Measurements from ENCODE around the gene CDC45.
"Not testable (repeated sequence)": the region's sequence is repeated elsewhere in the genome, so short reads cannot be mapped to it uniquely, and the experiment has no call there.

Gene CDC45

GRCh38 chr22:19479355-19480172 lies at the start of gene CDC45:
Gene CDC45 (plus strand): TSS chr22:19479920. CDS start chr22:19479969, 49 bp downstream.
- DNase-seq: peak; percentile 92 to 98 (median 94)

DNA sequence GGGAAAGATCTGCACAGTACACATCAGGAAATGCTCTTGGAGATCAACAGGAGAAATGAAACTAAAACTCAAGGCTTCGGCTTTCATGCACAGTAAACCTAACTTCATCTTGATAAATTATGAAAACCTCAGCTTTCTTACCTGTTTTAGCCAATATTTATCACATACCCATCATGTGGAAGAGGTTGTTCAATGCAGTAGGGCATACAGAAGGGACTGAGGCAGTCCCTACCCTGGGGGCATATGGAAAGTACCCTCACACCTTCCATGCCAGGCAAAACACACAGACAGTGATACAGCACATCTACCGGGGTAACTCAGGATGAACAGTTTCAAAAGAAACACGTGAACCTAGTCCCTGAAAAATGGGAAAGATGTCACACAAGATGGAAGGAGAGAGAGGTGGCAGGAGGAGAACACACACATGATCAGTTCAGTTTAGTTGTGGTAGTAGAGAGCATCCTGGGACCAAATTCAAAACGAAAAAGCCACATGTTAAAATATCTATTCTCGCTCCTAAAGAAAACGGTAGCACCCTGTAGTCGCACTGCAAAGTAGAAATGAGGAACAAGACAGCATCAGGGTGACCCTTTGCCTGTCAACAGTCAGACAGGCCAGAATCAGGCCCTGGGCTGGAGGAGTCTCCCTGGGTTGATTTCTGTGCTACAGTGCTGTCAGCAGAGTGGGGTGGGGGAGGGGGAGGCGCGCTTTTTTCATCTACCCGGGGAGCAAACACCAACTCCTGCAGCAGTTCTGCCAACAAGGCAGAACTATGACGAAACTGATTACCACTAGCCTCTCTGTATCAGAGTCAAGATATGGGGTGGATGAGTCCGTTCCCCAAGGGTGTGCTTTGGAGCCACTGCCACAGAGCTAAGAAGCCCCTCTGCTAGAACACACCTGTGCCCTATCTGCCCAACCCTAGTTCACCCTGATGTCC lies 49.5 kb upstream of the CDC45 start:
- peak in 2 of 3 experiments; percentile 38 to 40 for DNase-seq

DNA sequence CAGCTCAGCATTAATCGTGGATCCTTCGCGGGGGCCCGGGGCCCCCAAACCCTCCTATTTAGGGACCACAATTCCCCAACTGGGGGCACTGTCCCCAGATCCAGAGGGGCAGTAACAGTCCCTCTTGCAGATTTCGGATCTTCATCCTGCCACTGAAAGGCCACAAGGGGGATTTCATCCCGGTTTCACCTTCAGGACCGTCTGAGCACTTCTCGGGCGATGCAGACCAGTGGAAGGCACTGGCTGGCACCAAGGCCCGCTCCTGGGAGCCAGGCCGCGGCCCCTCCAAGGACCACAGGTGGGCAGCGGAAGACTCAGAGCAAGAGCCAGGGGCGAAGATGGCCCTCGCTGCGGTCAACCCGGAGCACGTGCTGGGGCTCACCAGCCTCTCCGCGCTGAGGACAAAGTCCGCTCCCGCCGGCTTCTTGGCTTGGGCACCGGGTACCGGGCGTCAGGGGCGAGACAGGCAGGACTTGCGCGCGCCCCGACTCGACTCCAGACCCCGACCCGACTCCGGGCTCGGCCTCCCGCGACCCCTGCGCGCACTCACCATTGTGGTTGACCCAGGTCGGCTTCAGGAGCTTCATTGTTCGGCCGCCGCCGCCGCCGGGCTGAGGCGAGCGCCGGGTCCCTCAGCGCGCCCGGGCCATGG lies 48.7 kb upstream of the CDC45 start:
- DNase-seq: peak; percentile 2 to 60 (median 40)

DNA sequence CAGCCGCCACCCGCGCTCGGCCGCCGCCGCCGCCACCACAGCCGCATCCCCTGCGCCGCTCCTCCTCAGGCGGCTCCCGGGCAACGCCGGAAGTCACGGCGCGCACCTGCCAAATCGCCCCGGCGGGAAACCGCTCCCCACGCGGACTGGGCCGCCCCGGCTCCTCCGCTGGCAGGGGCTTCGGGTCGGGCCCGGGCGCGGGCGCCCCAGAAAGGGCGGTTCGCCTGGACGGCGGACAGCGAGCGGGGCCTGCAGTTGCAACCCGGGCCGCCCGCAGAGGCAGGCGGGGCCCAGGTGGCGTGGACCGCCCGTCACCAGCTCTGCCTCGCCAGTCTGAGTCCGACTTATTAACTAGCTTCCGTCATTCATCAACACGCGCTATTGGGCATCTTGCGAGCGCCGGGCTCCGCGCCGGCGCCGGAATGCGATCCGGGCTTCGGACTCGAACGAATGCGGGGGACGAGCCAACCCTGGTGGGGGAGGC lies 48.0 kb upstream of the CDC45 start, which contains the start of gene HIRA:
TSS of gene HIRA (minus strand) at position 85 of the 484 bp plus-strand sequence. CDS start 257 bp downstream, outside the sequence.
- DNase-seq: peak; percentile 71 to 86 (median 85)

GRCh38 chr22:19432133-19432851 lies 47.4 kb upstream of the CDC45 start, which contains the start of gene MRPL40:
Gene MRPL40 (plus strand): TSS chr22:19432545. CDS start chr22:19432555, 10 bp downstream.
- DNase-seq: peak; percentile 82 to 90 (median 84)

DNA sequence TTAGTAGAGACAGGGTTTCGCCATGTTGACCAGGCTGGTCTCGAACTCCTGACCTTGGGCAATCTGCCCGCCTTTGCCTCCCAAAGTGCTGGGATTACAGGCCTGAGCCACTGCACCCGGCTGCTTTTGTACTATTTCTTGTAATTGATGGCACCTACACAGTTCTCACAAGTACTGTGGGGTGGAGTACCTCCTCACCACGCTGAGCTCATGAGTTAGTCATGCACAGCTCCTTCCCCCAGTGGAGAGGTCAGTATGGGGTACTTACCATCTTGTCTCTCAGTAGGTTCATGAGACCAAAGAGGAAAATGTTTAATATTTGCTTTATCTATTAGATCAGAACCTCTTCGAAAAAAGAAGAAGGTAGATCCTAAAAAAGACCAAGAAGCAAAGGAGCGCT lies 45.3 kb upstream of the CDC45 start:
- no peak for DNase-seq

DNA sequence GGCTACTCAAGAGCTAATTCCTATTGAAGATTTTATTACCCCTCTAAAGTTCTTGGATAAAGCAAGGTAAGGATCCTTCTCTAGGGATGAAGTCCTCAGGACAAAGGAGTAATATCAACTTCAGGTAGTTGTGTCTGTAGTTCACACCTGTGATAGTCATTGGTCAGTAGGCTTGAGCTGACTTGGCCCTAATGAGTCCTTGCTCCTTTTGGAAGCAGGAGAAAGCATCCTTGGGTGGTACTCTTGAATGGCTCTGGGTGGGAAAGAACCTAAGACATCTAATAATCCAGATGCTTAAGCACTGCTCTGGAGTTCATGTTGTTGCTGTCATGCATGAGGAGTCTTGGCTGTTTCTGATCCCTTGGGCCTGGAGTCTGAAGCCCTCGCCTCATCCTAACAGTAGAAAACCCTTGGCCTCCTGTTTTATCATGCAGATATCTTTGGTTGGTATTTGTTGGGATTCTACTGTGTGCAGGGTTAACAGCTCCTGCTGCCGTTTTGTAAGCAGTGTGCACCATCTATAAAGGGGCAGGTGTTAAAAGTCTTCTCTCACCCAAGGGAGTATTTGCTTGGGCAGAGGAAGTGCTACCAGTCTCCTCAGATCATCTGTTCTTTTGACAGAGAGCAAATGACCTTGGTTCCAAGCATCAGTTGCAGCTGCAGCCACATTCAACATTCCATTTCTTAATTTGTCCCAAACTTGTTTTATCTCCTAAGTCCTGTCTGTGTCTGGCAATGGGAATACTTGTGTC lies 44.7 kb upstream of the CDC45 start:
- DNase-seq: no peak

- not testable (repeated sequence) for DNase-seq
These were observed 43.1 kb upstream of the CDC45 start for GRCh38 chr22:19436444-19437161.

- peak in 1 of 3 experiments; percentile 66 for DNase-seq
These were observed 41.4 kb upstream of the CDC45 start for GRCh38 chr22:19438298-19438697.

- no peak for DNase-seq
These were observed 39.1 kb upstream of the CDC45 start for GRCh38 chr22:19440411-19441195.

GRCh38 chr22:19442166-19442565 lies 37.6 kb upstream of the CDC45 start:
- no peak for DNase-seq

- no peak for DNase-seq
These were observed 36.0 kb upstream of the CDC45 start for GRCh38 chr22:19443544-19444211.

DNA sequence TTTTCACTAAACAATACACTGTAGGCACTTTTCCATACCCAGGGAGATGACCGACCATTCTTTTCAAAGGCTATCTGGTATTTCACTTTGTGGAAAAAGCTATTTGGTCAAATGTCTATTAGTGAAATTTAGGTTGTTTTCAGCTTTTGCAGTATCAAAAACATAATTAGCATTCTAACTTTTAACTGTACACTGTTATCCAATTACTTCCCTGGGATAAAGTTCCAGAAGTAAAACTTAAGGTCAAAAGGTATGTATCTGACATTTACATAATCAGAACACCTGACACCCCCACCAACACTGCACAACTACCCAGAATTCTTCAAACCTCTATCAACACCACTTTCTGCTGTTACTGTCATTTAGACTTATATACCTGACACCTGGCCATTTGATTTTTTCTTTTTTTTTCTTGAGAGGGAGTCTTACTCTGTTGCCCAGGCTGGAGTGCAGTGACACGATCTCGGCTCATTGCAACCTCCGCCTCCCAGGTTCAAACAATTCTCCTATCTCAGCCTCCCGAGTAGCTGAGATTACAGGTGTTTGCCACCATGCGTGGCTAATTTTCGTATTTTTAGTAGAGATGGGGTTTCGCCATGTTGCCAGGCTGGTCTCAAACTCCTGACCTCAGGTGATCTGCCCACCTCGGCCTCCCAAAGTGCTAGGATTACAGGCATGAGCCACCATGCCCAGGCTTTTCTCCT lies 34.3 kb upstream of the CDC45 start:
- DNase-seq: not testable (repeated sequence)

DNA sequence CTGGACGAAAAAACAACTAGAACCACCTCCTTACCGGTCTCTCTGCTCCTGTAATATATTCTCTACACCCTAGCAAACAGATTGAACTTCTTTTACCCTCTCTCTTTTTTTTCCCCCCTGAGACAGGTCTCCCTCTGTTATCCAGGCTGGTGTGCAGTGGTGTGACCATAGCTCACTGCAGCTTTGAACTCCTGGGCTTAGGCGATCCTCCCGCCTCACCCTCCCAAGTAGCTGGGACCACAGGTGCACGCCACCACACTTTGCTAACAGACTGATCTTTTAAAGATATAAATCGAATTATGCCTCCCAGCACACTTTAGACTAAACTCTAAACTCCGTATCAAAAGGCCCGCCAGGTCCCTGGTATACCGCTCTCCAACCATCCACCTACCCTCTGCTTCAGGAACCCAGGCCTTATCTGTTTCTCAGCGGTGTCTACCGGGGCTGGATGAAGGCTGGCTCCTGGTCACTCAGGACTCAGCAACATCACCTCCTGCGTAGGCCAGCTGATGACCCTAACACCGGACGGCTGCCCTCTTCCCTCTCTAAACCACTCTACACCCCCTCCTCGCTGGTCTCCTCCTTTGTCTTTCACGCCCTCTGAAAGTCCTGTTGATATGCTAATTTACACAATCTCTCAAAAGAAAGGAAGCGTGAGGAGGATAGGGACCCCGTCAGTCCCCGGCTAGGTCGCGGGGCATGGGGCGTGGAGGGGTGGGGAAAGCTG lies 33.0 kb upstream of the CDC45 start:
- DNase-seq: no peak

GRCh38 chr22:19447330-19448075 lies 32.2 kb upstream of the CDC45 start, which contains the start of gene C22orf39:
Gene C22orf39 (minus strand): TSS chr22:19447711. CDS start chr22:19447688, 23 bp downstream.
- peak; percentile 84 to 94 (median 87) for DNase-seq

- DNase-seq: peak; percentile 70 to 83 (median 79)
These were observed 31.6 kb upstream of the CDC45 start for GRCh38 chr22:19448076-19448607.

All from NCI-H1417 (cell line).